ENCODE results near the gene CA11. TPM values are rescaled to one million over a fixed set of nuclear protein-coding genes. Genes with fewer than 3 reads are reported as not detected.

Gene CA11
- total RNA-seq, 1 donor = 2.4 TPM

DNA sequence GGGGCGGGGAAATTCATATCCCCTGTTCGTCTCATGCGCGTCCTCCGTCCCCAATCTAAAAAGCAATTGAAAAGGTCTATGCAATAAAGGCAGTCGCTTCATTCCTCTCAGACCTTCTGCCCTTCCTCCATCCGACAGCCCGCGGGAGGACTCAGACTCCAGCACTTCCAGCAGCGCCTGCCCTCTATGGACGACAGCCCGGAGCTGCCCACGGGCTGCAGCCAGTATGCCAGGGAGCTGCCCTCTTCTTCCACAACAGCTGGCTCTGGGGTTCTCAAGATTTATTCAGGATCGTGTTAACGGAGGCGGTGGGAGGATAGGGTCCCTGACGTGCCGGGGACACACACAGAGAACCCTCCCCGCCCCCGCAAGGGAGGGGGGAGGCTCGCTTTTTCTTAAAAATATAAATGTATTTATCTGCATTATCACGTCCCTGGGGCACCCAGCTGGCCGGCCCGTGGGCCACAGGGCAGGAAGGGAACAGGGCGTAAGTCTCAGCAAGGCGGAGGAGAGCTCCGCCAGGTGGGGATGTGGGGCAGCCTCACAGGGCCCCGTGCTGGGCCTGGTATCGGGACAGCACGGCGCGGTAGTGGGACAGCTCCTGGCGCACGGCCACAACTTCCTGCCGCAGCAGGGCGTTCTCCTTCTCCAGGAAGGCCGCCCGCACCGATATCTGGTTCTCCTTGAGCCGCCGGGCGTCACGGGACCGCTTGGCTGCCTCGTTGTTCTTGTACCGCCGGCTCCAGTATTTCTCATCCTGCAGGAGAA, 15.5 kb downstream of the CA11 start:
- no peaks in the 10 kb centered on the region for H3K27me3 ChIP-seq (ENCODE audit: insufficient read depth, low read length)
- peaks cover 53% of the 10 kb centered on the region for H3K4me1 ChIP-seq (ENCODE audit: insufficient read depth, low read length)
- H3K4me3 ChIP-seq (ENCODE audit: low read length) = no peak overlapping the region
- no peaks in the 10 kb centered on the region for H3K9me3 ChIP-seq (ENCODE audit: low read depth, low read length)

DNA sequence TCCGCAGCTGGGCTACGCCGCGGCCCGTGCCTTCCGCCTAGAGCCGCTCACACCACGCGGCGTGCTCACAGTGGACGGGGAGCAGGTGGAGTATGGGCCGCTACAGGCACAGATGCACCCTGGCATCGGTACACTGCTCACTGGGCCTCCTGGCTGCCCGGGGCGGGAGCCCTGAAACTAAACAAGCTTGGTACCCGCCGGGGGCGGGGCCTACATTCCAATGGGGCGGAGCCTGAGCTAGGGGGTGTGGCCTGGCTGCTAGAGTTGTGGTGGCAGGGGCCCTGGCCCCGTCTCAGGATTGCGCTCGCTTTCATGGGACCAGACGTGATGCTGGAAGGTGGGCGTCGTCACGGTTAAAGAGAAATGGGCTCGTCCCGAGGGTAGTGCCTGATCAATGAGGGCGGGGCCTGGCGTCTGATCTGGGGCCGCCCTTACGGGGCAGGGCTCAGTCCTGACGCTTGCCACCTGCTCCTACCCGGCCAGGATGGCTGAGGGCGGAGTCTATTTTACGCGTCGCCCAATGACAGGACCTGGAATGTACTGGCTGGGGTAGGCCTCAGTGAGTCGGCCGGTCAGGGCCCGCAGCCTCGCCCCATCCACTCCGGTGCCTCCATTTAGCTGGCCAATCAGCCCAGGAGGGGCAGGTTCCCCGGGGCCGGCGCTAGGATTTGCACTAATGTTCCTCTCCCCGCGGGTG, 16.2 kb downstream of the CA11 start:
- peaks cover 47% of the 10 kb centered on the region for H3K4me1 ChIP-seq (ENCODE audit: insufficient read depth, low read length)
- no peaks in the 10 kb centered on the region for H3K9me3 ChIP-seq (ENCODE audit: low read depth, low read length)
- H3K4me3 ChIP-seq (ENCODE audit: low read length) = no peak overlapping the region
- H3K27me3 ChIP-seq (ENCODE audit: insufficient read depth, low read length) = no peaks in the 10 kb centered on the region

DNA sequence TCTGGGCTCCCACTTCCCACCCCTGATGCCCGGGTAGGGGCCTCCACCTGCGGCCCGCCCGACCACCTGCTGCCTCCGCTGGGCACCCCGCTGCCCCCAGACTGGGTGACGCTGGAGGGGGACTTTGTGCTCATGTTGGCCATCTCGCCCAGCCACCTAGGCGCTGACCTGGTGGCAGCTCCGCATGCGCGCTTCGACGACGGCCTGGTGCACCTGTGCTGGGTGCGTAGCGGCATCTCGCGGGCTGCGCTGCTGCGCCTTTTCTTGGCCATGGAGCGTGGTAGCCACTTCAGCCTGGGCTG, 16.7 kb downstream of the CA11 start:
- Histone ChIP-seq H3K27me3 (ENCODE audit: insufficient read depth, low read length) (no peaks in the 10 kb centered on the region), H3K9me3 (ENCODE audit: low read depth, low read length) (no peaks in the 10 kb centered on the region), H3K4me1 (ENCODE audit: insufficient read depth, low read length) (peaks cover 46% of the 10 kb centered on the region), H3K4me3 (ENCODE audit: low read length) (no peak overlapping the region)

- H3K4me3 ChIP-seq (ENCODE audit: low read length) = no peak overlapping the region
- H3K27me3 ChIP-seq (ENCODE audit: insufficient read depth, low read length) = no peaks in the 10 kb centered on the region
- no peaks in the 10 kb centered on the region for H3K9me3 ChIP-seq (ENCODE audit: low read depth, low read length)
- peaks cover 45% of the 10 kb centered on the region for H3K4me1 ChIP-seq (ENCODE audit: insufficient read depth, low read length)
These were observed 17.3 kb downstream of the CA11 start for GRCh38 chr19:48628486-48629296.

GRCh38 chr19:48627865-48628314, 18.1 kb downstream of the CA11 start:
- Histone ChIP-seq H3K9me3 (ENCODE audit: low read depth, low read length) (no peaks in the 10 kb centered on the region), H3K4me1 (ENCODE audit: insufficient read depth, low read length) (peaks cover 45% of the 10 kb centered on the region), H3K27me3 (ENCODE audit: insufficient read depth, low read length) (no peaks in the 10 kb centered on the region), H3K4me3 (ENCODE audit: low read length) (no peak overlapping the region)

- no peaks in the 10 kb centered on the region for H3K27me3 ChIP-seq (ENCODE audit: insufficient read depth, low read length)
- no peaks in the 10 kb centered on the region for H3K9me3 ChIP-seq (ENCODE audit: low read depth, low read length)
- H3K4me3 ChIP-seq (ENCODE audit: low read length) = no peak overlapping the region
- peaks cover 45% of the 10 kb centered on the region for H3K4me1 ChIP-seq (ENCODE audit: insufficient read depth, low read length)
These were observed 18.7 kb downstream of the CA11 start for GRCh38 chr19:48627201-48627864.

DNA sequence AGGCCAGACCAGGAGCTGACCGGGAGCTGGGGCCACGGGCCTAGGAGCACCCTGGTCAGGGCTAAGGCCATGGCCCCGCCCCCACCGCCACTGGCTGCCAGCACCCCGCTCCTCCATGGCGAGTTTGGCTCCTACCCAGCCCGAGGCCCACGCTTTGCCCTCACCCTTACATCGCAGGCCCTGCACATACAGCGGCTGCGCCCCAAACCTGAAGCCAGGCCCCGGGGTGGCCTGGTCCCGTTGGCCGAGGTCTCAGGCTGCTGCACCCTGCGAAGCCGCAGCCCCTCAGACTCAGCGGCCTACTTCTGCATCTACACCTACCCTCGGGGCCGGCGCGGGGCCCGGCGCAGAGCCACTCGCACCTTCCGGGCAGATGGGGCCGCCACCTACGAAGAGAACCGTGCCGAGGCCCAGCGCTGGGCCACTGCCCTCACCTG, 20.1 kb downstream of the CA11 start:
- Histone ChIP-seq H3K4me3 (ENCODE audit: low read length) (no peak overlapping the region), H3K9me3 (ENCODE audit: low read depth, low read length) (no peaks in the 10 kb centered on the region), H3K27me3 (ENCODE audit: insufficient read depth, low read length) (no peaks in the 10 kb centered on the region), H3K4me1 (ENCODE audit: insufficient read depth, low read length) (peaks cover 47% of the 10 kb centered on the region)

- Histone ChIP-seq H3K4me1 (ENCODE audit: insufficient read depth, low read length) (peaks cover 45% of the 10 kb centered on the region), H3K9me3 (ENCODE audit: low read depth, low read length) (no peaks in the 10 kb centered on the region), H3K27me3 (ENCODE audit: insufficient read depth, low read length) (no peaks in the 10 kb centered on the region), H3K4me3 (ENCODE audit: low read length) (no peak overlapping the region)
These were observed 20.9 kb downstream of the CA11 start for GRCh38 chr19:48624791-48625723.

- H3K9me3 ChIP-seq (ENCODE audit: low read depth, low read length) = no peaks in the 10 kb centered on the region
- peaks cover 49% of the 10 kb centered on the region for H3K4me1 ChIP-seq (ENCODE audit: insufficient read depth, low read length)
- H3K27me3 ChIP-seq (ENCODE audit: insufficient read depth, low read length) = no peaks in the 10 kb centered on the region
- peak overlapping the region; percentile 22 for H3K4me3 ChIP-seq (ENCODE audit: low read length)
These were observed 21.9 kb downstream of the CA11 start for GRCh38 chr19:48624067-48624594.

DNA sequence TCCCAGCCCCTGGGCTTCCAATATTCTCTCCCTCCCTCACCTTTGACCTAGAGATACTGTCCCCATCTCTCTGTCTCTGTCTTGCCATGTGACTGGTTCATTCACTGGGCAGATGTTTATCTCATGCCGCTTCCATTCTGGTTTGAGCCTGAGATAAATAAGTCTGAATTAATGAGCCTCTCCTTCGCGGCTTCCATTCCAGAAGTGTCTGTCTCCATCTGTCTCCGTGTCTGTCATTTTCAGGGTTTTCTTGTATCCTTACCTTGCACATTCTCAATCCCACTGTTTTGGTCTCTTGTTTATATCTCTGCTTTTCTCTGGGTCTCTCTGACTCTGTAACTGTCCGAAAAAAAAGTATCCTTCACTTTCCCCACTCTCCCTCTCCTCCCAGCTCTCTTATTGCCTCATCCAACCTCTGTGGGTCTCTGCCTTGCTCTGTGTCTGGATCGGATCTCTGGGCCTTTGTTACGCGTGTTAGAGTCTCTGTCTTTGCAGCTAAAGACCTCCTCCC, 22.4 kb downstream of the CA11 start:
- H3K9me3 ChIP-seq (ENCODE audit: low read depth, low read length) = no peaks in the 10 kb centered on the region
- H3K27me3 ChIP-seq (ENCODE audit: insufficient read depth, low read length) = no peaks in the 10 kb centered on the region
- H3K4me3 ChIP-seq (ENCODE audit: low read length) = peak overlapping the region; percentile 12
- H3K4me1 ChIP-seq (ENCODE audit: insufficient read depth, low read length) = peaks cover 49% of the 10 kb centered on the region

GRCh38 chr19:48619692-48620585, 26.0 kb downstream of the CA11 start:
- peaks cover 71% of the 10 kb centered on the region for H3K4me1 ChIP-seq (ENCODE audit: insufficient read depth, low read length)
- no peaks in the 10 kb centered on the region for H3K9me3 ChIP-seq (ENCODE audit: low read depth, low read length)
- H3K27me3 ChIP-seq (ENCODE audit: insufficient read depth, low read length) = no peaks in the 10 kb centered on the region
- H3K4me3 ChIP-seq (ENCODE audit: low read length) = peak overlapping the region; percentile 99

DNA sequence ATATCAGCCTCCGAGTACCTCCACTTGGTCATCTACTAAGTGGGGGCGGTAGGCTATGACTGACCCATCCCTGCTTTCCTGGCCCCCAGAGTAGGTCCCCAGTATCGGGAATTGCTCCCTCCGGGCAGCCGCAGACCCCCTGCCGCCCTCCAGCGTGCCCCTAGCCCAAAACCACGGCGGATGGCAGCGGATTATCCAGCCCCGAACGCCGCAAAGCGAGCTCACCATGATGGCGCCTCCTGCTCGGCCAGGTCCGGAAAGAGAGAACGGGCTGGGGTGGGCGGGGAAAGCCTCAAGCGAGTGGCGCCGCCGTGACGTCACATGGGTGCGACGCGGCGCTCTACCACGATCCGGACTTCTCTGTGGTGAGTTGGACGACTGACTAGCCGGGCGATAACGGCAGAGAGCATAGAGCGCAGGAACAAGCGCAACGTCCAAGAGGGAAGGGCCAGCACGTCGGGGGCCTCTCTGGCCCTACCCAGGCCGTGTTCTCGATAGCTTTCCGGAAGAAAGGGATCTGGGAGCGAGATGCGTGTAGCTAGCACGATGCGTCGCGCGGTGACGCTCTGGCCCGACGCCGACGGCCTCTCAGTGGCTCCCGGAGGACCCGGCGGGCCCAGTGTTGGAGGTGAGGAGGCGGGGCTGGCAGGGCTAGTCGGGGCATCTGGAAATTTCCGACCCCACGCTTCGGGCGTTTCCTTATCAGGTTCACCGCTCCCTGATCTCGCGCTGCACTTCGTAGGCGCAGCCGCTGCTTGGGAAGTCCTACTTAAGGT, 26.9 kb downstream of the CA11 start, which contains the start of the genes RPL18 and SPHK2:
RPL18 (minus strand) TSS at position 263 of the 776 bp plus-strand sequence; CDS start at position 228, 35 bp downstream.
SPHK2 (plus strand) TSS at position 591 of the 776 bp plus-strand sequence. CDS start 1,009 bp downstream, outside the sequence.
- H3K4me3 ChIP-seq (ENCODE audit: low read length) = peak within 1 kb of the TSS; percentile 99
- peaks cover 65% of the 10 kb centered on the region for H3K4me1 ChIP-seq (ENCODE audit: insufficient read depth, low read length)
- H3K9me3 ChIP-seq (ENCODE audit: low read depth, low read length) = no peaks in the 10 kb centered on the region
- H3K27me3 ChIP-seq (ENCODE audit: insufficient read depth, low read length) = no peaks in the 10 kb centered on the region

Measured in mononuclear cell (primary cell).